Stimulated activated naive CD8-positive, alpha-beta T cell treated with anti-CD3 and anti-CD28 coated beads, Interleukin-15, Interleukin-2, amounts not matched to agents 100 ng/mL and 50 ng/mL, for 24 hours (primary cell): ENCODE measurements around the gene HSD11B2.

Experiments
- H3K27ac Mint-ChIP-seq: one replicate; pipeline ENCODE4 v1.8.0; 2021; ENCODE audit warnings: mild to moderate bottlenecking, mixed read lengths
- H3K27me3 Mint-ChIP-seq: one replicate; pipeline ENCODE4 v1.8.0; 2021; ENCODE audit warnings: mixed read lengths
- H3K36me3 Mint-ChIP-seq: one replicate; pipeline ENCODE4 v1.8.0; 2021; ENCODE audit warnings: low read depth, mixed read lengths
- H3K4me1 Mint-ChIP-seq: one replicate; pipeline ENCODE4 v1.8.0; 2021; ENCODE audit warnings: low read depth, mixed read lengths
- H3K4me3 Mint-ChIP-seq: one replicate; pipeline ENCODE4 v1.8.0; 2021; ENCODE audit warnings: mild to moderate bottlenecking, mixed read lengths
- H3K9me3 Mint-ChIP-seq: one replicate; pipeline ENCODE4 v1.8.0; 2021; ENCODE audit warnings: mixed read lengths

Gene HSD11B2

GRCh38 chr16:67430977-67431774 lies at the start of gene HSD11B2:
HSD11B2 (plus strand) TSS chr16:67431121; CDS start chr16:67431249, 128 bp downstream.
- Mint-ChIP-seq H3K27ac (peak within 1 kb of the TSS; percentile 58), H3K27me3 (peaks cover 40% of the 10 kb centered on the region), H3K4me3 (peak within 1 kb of the TSS; percentile 78), H3K36me3 (no peaks in the 10 kb centered on the region), H3K4me1 (peaks cover 4% of the 10 kb centered on the region), H3K9me3 (no peaks in the 10 kb centered on the region)

DNA sequence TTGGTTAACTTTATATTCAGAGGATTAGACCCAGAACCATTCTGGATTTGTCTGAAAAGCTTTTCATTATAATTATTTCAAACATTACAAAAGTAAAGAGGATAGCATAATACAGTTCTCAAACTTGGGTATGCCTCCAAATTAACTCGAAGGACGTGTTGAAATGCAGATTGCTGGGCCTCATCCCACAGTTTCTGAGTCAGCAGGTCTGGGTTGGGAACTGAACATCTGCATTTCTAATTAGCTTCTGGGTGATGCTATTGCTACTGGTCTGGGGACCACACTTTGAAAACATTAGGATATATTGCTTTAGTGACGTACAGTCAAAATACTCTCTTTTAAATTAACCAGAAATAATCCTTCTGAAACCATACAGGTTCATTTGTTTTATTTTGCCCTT lies 47.6 kb upstream of the HSD11B2 start:
- Mint-ChIP-seq H3K4me1 (peaks cover 14% of the 10 kb centered on the region), H3K9me3 (no peaks in the 10 kb centered on the region), H3K36me3 (no peaks in the 10 kb centered on the region), H3K4me3 (no peak overlapping the region), H3K27ac (no peak overlapping the region), H3K27me3 (no peaks in the 10 kb centered on the region)

GRCh38 chr16:67384778-67385510 lies 46.0 kb upstream of the HSD11B2 start:
- Mint-ChIP-seq H3K36me3 (no peaks in the 10 kb centered on the region), H3K4me3 (no peak overlapping the region), H3K27me3 (no peaks in the 10 kb centered on the region), H3K9me3 (no peaks in the 10 kb centered on the region), H3K27ac (peak overlapping the region; percentile 57), H3K4me1 (peaks cover 14% of the 10 kb centered on the region)

GRCh38 chr16:67386861-67387455 lies 44.0 kb upstream of the HSD11B2 start:
- no peak overlapping the region for H3K4me3 Mint-ChIP-seq
- H3K27me3 Mint-ChIP-seq: peaks cover 1% of the 10 kb centered on the region
- H3K36me3 Mint-ChIP-seq: no peaks in the 10 kb centered on the region
- no peak overlapping the region for H3K27ac Mint-ChIP-seq
- no peaks in the 10 kb centered on the region for H3K9me3 Mint-ChIP-seq
- H3K4me1 Mint-ChIP-seq: peaks cover 14% of the 10 kb centered on the region

DNA sequence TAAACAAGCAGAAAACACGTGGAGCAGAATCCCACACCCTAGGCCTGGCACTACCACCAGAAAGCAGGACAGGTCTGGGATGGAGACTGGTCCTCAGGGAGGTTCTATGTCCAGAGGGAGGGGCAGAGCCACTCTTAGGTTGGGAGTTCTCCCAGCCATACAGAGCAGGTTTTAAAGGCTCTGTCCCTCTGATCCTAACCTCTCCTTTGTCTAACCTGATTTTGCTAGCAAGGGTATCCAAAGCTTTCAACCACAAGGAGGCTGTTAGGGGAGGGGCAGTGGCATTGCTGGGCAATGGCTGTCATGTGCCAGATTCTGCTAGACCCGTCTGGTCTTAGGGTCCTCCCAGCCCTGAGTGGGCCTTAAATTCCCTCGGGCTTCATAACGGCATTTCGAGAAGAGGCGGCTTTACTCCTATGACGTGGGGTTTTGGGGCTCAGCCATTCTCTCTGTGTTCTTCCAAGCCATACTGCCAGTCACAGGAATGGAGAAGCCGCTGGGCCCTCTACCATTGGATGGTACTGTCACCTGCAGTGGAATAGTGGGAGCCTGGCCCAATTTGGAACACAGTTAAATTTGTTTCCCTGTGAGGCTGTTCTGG lies 43.3 kb upstream of the HSD11B2 start:
- Mint-ChIP-seq H3K4me1 (peaks cover 14% of the 10 kb centered on the region), H3K27ac (no peak overlapping the region), H3K27me3 (peaks cover 7% of the 10 kb centered on the region), H3K9me3 (no peaks in the 10 kb centered on the region), H3K36me3 (no peaks in the 10 kb centered on the region), H3K4me3 (no peak overlapping the region)

GRCh38 chr16:67388191-67388590 lies 42.7 kb upstream of the HSD11B2 start:
- no peak overlapping the region for H3K4me3 Mint-ChIP-seq
- H3K27me3 Mint-ChIP-seq: peaks cover 8% of the 10 kb centered on the region
- H3K36me3 Mint-ChIP-seq: no peaks in the 10 kb centered on the region
- H3K4me1 Mint-ChIP-seq: peaks cover 14% of the 10 kb centered on the region
- no peaks in the 10 kb centered on the region for H3K9me3 Mint-ChIP-seq
- H3K27ac Mint-ChIP-seq: no peak overlapping the region

GRCh38 chr16:67388591-67388990 lies 42.3 kb upstream of the HSD11B2 start:
- H3K4me1 Mint-ChIP-seq: peaks cover 14% of the 10 kb centered on the region
- H3K9me3 Mint-ChIP-seq: no peaks in the 10 kb centered on the region
- no peaks in the 10 kb centered on the region for H3K36me3 Mint-ChIP-seq
- H3K4me3 Mint-ChIP-seq: no peak overlapping the region
- H3K27ac Mint-ChIP-seq: no peak overlapping the region
- peaks cover 8% of the 10 kb centered on the region for H3K27me3 Mint-ChIP-seq

DNA sequence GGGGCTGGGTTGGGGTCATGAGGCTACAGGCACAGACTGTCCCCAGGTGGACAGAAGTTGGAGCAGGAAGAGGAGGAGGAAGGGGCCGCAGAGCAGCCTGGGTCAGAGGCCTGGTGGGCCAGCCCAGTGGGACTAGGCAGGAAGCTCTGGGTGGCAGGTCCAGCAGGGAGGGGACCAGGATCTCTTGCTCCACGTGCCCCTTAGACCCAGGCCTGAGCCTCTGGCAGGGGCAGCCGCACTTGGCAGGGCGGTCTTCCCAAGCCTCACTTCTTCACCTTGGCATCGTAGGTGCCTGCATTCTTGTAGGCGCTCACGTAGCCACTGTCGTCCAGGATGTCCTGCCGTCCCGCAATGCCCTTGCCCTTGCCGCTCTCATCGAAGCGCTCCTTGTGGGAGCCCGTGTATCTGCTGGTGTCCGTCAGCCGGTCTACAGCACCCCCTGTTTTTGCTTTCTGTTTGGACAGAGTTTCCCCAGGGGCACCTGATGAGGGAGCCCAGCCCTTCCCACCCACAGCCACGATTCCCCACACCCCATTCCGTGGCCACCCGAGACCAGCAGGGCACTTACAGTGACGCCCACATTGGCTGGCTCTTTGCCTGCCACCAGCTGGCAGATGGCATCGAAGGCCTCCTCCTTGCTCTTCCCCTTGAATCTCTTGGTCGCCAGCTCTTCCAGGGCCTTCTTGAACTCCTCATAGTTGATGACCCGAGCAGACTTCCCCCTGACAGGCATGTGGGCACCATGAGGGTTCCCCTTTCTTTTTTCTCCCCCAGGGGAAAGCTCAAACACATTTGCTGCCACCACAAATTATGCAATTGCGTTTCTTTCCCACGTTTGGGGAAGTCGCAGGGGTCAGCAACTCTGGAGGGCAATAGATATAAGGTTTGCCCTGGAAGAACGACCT lies 40.8 kb upstream of the HSD11B2 start:
- no peaks in the 10 kb centered on the region for H3K36me3 Mint-ChIP-seq
- no peaks in the 10 kb centered on the region for H3K9me3 Mint-ChIP-seq
- H3K4me1 Mint-ChIP-seq: peaks cover 13% of the 10 kb centered on the region
- H3K27ac Mint-ChIP-seq: no peak overlapping the region
- no peak overlapping the region for H3K4me3 Mint-ChIP-seq
- peaks cover 16% of the 10 kb centered on the region for H3K27me3 Mint-ChIP-seq

DNA sequence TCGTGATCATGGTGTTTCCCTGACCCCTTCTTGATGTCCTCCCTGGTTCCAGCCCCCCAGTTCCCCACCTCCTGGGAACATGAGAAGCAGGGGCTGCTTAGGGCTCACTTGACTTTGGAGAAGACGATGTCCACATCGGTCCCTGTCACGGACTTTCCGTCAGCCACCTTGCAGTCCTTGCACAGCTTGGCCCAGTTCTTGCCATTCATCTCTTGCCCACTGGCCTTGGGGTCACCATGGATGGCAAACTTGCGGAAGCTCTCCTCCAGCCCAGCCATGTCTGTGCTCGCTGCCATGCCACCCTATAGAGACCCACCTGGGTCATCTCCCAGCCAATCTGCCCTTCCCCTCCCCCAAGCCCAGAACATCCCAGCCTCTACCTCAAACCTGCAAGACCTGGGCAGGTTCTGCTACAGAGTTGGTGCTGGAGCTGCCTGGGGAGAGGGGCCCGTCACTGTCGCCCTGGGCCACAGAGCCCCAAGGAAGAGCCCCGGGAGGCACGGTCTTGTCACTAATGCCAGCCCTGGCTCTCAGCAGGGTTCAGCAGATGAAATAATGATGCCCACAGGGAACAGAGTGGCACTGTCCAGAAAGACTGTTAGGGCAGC lies 40.0 kb upstream of the HSD11B2 start:
- no peaks in the 10 kb centered on the region for H3K36me3 Mint-ChIP-seq
- peaks cover 24% of the 10 kb centered on the region for H3K27me3 Mint-ChIP-seq
- peaks cover 9% of the 10 kb centered on the region for H3K4me1 Mint-ChIP-seq
- no peaks in the 10 kb centered on the region for H3K9me3 Mint-ChIP-seq
- no peak overlapping the region for H3K4me3 Mint-ChIP-seq
- H3K27ac Mint-ChIP-seq: no peak overlapping the region

- H3K36me3 Mint-ChIP-seq: no peaks in the 10 kb centered on the region
- H3K9me3 Mint-ChIP-seq: no peaks in the 10 kb centered on the region
- peaks cover 9% of the 10 kb centered on the region for H3K4me1 Mint-ChIP-seq
- no peak overlapping the region for H3K4me3 Mint-ChIP-seq
- H3K27ac Mint-ChIP-seq: no peak overlapping the region
- H3K27me3 Mint-ChIP-seq: peaks cover 24% of the 10 kb centered on the region
Measured at GRCh38 chr16:67391424-67392300, 39.3 kb upstream of the HSD11B2 start.

DNA sequence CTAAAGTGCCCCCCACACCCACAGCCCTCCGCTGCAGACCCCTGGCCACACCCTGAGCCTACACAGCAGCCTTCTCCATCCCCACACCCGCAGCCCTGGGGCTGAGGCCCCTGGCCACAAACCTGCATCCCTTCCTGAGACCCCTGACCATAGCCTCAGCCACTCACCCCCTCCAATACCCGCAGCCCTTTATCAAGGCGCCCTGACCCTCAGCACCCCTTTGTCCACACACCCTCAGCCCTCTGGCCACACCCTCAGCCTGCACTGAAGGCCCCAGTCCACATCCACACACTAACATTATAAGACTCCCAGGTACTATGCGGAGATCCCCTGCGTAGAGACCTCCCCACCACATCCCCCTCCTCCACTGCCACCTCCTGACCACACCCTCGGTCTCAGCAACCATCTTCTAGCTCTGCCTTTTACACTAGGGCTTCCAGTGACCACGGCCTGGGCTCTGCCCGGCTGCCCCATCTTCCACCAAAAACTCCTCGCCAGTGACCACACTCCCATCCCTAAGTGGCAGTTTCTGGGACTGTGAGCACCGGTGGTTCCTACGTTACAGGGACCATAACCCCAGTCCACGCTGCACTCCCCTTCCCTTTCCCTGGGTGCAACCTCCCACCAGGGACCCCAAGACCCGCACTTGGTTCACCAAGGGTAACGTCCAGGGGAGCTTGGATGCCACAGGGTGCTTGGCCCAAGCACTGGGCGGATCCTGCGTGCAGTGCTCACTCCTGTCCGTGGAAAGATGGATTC lies 38.4 kb upstream of the HSD11B2 start:
- Mint-ChIP-seq H3K4me3 (no peak overlapping the region), H3K27me3 (peaks cover 28% of the 10 kb centered on the region), H3K27ac (no peak overlapping the region)

DNA sequence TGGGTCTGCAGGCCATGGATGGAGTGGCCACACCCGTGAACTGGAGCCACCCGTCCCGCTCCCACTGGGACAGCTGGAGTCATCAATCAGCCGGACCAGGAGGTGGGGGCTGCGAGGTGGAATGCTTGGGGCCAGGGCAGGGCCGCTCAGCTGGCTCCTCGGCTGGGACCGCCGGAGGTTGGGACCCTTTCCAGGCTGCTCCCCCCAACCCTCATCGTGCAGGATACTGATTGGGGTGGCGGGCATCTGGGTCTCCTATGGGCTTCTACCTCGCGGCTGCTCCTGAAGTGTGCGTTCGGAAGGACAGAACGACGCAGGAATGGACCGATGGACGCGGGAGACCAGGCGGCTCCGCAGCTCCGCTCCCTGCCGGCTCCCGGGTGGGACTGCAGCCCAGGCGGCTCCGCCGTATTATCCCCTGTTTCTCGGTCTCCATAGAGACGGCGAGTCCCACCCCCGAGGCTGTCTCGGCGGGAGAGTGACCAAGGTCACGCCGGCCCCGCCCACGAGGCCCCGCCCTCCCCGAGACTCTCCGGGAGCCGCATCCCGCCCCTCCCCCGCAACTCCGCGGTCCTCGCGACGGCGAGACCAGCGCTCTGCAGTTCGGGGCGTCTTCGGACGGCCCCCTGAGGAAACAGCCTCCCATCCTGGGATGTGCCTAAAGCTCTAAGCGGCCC lies 37.7 kb upstream of the HSD11B2 start, which contains the start of gene TPPP3:
Gene TPPP3, minus strand, starts transcription at position 388 of the 677 bp plus-strand sequence. CDS start 2,387 bp downstream, outside the sequence.
- peak within 1 kb of the TSS; percentile 36 for H3K4me3 Mint-ChIP-seq
- peaks cover 28% of the 10 kb centered on the region for H3K27me3 Mint-ChIP-seq
- H3K27ac Mint-ChIP-seq: no peak within 1 kb of the TSS
- peaks cover 9% of the 10 kb centered on the region for H3K4me1 Mint-ChIP-seq
- no peaks in the 10 kb centered on the region for H3K9me3 Mint-ChIP-seq
- no peaks in the 10 kb centered on the region for H3K36me3 Mint-ChIP-seq

More for the DNA sequence above, 38.4 kb upstream of the HSD11B2 start:
- peaks cover 9% of the 10 kb centered on the region for H3K4me1 Mint-ChIP-seq
- no peaks in the 10 kb centered on the region for H3K36me3 Mint-ChIP-seq
- no peaks in the 10 kb centered on the region for H3K9me3 Mint-ChIP-seq
